Neural progenitor cell (in vitro differentiated cells): ENCODE measurements around the gene CD83.

Experiments used
- EZH2 ChIP-seq: fragments of 200-600 bp; sonication (generic); IDR thresholded peaks from 2 replicates; pipeline ENCODE4 v1.6.1; 2017; ENCODE audit warnings: antibody characterized with exemption, mild to moderate bottlenecking, moderate library complexity
- TF ChIP-seq, protein P1 (sequence below): fragments of 200-600 bp; sonication (generic); IDR thresholded peaks from 2 replicates; pipeline ENCODE4 v1.5.1; 2017; ENCODE audit warnings: antibody characterized with exemption, mild to moderate bottlenecking

DNA sequence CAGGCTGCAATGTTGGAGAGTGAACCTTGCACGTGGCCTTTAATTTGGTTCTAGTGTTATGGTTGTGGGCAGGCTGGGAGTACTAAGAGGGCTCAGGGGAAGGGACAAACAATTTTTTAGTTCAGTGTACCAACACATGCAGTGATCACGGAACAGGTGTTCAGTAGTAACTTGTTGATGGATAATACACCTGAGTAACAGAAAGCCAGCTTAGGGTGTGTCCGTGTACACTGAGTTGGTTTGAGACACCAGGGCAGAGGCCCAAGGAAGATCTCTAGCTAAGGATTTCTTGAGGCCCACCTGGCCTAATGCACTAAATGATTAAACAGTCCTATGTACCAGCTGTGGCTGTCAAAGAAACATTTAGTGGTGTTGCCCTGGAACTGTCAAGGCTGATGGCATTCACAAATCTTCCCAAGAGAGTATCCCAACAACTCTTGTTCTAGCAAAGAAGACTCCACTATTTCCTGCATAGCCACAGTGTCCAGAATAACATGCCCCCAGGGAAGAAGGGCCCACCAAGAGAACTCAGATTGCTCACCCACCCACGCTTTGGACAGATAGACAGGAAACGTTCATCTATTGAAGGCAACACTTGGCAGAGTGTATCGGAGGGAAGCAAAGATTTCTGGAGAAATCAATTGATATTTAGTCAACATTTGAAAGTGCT is 60.0 kb downstream of the CD83 start:
- TF ChIP-seq, protein P1, sequence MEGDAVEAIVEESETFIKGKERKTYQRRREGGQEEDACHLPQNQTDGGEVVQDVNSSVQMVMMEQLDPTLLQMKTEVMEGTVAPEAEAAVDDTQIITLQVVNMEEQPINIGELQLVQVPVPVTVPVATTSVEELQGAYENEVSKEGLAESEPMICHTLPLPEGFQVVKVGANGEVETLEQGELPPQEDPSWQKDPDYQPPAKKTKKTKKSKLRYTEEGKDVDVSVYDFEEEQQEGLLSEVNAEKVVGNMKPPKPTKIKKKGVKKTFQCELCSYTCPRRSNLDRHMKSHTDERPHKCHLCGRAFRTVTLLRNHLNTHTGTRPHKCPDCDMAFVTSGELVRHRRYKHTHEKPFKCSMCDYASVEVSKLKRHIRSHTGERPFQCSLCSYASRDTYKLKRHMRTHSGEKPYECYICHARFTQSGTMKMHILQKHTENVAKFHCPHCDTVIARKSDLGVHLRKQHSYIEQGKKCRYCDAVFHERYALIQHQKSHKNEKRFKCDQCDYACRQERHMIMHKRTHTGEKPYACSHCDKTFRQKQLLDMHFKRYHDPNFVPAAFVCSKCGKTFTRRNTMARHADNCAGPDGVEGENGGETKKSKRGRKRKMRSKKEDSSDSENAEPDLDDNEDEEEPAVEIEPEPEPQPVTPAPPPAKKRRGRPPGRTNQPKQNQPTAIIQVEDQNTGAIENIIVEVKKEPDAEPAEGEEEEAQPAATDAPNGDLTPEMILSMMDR = no peak
- TF ChIP-seq EZH2 = no peak
